ENCODE data around the gene ARAP1.

ARAP1 gene

DNA sequence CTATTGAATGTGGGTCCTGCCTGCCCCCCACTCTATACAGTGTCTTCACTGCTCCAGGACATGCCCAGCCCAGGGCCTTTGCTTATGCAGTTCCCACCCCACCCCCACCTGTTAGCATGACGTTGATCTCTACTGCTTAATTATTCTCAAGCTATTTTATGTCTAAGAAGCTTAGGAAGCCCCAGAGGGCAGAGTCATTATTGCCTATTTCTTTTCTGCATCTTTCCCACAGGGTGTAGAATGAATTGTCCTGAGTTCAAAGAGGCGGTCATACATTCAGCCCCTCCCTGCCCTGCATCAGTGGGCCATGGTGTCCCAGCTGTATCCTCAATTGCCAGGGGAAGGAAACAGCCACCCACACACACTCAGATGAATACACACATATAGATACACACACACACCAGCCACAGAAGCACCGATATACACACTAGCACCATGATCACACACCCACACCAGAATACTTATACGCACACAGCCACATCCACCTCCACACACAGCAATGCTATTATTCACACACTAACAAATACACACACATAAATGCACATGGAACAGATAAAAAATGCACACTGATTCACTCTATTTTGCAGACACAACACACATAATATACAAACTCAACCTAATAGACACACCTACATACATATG is 79.5 kb downstream of the ARAP1 start:
- H3K4me3 Mint-ChIP-seq = no peak overlapping the region
- no peak overlapping the region for H3K27ac Mint-ChIP-seq
- CTCF ChIA-PET = interaction anchor here (2.2 to 2.7 kb wide), 2 partner anchors 10 to 12 kb away, joined by 8 to 9 read pairs; no protein-coding TSS in a partner anchor
- H3K27me3 Mint-ChIP-seq = peaks cover 92% of the 10 kb centered on the region
- no peak for DNase-seq
- no peaks in the 10 kb centered on the region for H3K36me3 Mint-ChIP-seq
- H3K4me1 Mint-ChIP-seq = peaks cover 5% of the 10 kb centered on the region
- H3K9me3 Mint-ChIP-seq = no peaks in the 10 kb centered on the region

DNA sequence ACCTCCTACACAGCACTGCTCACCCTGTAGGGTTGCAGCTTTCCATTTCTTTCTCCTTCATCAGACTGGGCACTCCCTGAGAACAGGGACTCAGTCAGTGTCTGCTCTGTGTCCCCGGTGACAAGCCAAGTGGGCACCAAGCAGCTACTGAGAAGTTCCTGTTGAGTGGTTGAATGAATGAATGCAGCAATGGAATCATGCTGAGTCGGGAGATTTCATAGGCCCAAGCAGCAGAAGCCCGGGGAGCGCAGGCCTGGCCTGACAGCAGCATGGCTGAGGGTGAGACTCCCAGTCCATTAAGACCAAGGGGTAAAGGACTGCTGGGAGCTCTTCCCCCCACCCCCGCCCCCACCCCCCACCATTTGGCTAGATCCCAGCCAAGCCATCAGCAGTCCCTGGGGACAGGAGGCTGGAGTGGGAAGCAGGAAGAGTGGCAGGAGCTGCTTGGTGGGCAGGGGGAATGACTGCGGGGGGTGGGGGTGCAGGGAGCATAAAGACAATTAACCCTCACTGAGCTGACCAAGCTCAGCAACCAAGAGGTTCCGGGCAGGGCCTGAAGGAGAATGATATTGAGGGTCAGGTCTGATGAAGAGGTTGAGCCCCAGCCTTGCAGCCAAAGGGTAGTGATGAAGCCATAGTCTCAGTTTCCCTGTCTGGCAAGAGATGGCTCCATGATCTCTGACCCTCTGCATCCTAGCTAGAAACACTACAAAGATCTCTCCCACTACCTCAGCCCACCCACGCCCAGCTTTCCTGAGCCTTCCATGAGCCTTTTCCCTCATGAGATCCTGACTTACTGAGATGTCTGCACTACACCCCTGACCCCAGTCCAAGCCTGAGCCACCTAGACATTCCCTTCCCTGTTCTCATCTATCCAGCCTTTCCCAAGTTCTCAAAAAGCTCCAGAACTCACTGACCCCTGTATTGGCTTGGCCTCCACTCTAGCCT is 80.8 kb downstream of the ARAP1 start:
- Mint-ChIP-seq H3K36me3 (no peaks in the 10 kb centered on the region), H3K4me1 (peaks cover 3% of the 10 kb centered on the region), H3K27ac (no peak overlapping the region), H3K4me3 (no peak overlapping the region), H3K9me3 (peaks cover 7% of the 10 kb centered on the region), H3K27me3 (peaks cover 87% of the 10 kb centered on the region)
- DNase-seq = no peak
- CTCF ChIA-PET = interaction anchor here (1.4 to 2.7 kb wide), 3 partner anchors 11 to 81 kb away, joined by 3 to 9 read pairs (median 8); no protein-coding TSS in a partner anchor

DNA sequence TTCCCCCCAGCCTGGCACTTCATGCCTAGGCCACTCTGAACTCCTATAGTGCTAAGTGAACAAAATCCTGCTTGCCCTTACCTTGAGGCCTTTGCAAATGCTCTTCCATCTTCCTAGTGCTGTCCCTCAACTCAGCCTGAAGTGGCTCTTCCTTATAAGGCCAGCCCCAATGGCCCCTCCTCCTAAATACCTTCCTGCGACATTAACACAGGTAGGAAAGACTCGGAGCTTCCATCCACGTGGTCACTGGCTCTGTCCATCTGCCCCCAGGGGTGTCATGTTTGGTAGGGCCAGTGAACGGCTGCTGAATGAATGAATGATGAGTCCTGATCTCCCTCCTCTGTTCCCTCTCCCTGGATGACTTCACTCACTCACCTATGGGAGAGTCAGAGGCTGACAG is 82.2 kb downstream of the ARAP1 start:
- Mint-ChIP-seq H3K9me3 (peaks cover 7% of the 10 kb centered on the region), H3K4me3 (no peak overlapping the region), H3K27me3 (peaks cover 87% of the 10 kb centered on the region), H3K27ac (no peak overlapping the region), H3K4me1 (peaks cover 3% of the 10 kb centered on the region), H3K36me3 (no peaks in the 10 kb centered on the region)
- no peak for DNase-seq
- CTCF ChIA-PET = interaction anchor here (2.0 to 3.1 kb wide), 3 partner anchors 14 to 83 kb away, joined by 5 to 8 read pairs (median 6); no protein-coding TSS in a partner anchor

DNA sequence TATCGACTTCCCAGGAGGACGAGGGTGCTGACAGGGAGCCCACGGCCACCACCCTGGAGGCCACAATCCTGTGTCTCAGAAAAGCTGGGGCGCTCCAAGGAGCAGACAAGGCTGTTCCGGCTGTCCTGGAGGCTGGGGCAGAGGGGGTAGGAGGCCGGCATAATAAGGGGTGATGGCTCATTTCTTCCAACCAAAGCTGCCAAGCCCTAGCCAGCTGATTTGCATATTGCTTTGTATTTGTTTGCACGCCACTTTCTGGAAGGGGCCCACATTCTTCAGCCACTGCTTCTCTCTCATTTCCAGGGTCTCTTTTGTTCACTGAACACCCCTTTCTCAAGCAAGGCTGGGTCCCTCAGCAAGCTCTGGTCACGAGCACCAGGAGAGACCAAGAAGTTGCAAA is 82.7 kb downstream of the ARAP1 start:
- H3K36me3 Mint-ChIP-seq = no peaks in the 10 kb centered on the region
- no peak for DNase-seq
- peaks cover 7% of the 10 kb centered on the region for H3K9me3 Mint-ChIP-seq
- CTCF ChIA-PET = interaction anchor here (2.0 to 3.1 kb wide), 3 partner anchors 15 to 83 kb away, joined by 5 to 8 read pairs (median 6); no protein-coding TSS in a partner anchor
- H3K27ac Mint-ChIP-seq = no peak overlapping the region
- H3K4me3 Mint-ChIP-seq = no peak overlapping the region
- peaks cover 3% of the 10 kb centered on the region for H3K4me1 Mint-ChIP-seq
- H3K27me3 Mint-ChIP-seq = peaks cover 87% of the 10 kb centered on the region

DNA sequence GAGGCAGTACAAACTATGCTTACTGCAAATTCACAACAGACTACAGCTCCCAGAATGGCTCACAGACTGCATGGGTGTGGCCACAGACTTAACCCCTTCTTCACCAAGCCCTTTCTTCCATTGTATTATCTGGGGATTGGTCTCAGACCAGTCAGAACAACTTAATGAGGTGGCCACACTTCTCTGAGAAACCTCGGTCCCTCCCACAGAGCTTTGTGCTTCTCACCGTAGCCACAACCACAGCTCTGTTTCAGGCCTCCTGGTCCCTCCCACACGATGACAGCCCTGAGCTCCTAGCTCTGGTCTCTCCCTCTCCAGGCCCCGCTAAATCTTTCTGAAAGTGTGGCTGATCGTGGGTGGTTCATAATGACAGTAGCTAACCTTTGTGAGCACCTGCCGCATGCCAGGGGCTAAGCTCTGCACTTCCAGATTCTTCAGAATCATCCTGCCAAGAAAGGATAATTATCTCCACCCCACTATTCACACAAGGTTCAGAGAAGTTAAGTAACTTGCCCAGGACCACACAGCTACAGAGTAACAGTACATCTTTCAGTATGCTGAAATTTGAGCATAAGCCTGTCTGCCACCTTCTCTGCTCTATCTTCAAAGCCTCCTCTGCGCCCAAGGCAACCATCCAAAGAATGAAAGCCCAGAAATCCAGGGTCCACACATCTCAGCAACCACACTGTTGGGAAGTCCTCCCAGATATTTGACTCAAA is 83.4 kb downstream of the ARAP1 start:
- Mint-ChIP-seq H3K27ac (no peak overlapping the region), H3K27me3 (peaks cover 80% of the 10 kb centered on the region), H3K9me3 (peaks cover 7% of the 10 kb centered on the region), H3K4me1 (peaks cover 3% of the 10 kb centered on the region), H3K4me3 (no peak overlapping the region), H3K36me3 (no peaks in the 10 kb centered on the region)
- peak; percentile 48 for DNase-seq
- CTCF ChIA-PET = interaction anchor here (0.6 to 3.1 kb wide), 4 partner anchors 15 to 592 kb away, joined by 3 to 8 read pairs (median 6); no protein-coding TSS in a partner anchor

DNA sequence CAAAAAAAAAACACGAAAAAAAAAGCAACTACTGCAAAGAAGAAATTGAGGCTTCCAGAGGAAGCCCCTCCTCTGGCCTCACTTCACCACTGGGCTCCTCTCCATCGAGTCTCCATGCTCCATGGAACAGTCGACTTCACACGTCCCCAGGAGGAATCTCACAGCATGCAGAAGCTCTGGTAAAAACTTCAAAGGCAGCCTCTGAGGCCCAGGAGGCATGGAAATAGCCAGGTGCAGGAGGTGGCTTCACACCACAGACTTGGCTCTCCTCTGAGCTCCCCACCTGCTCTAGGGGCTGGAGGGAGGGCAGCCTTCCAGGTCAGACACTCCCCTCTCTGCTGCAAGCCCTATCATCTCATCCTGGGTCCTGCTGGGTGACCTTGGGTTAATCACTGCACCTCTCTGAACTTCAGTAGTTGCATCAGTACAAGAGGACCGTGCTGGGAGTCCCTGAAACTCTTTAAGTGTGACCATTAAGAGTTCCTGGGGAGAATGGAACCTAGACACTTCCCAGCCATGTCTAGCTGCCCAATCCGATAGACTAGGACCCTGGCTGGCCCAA is 86.2 kb downstream of the ARAP1 start:
- no peaks in the 10 kb centered on the region for H3K36me3 Mint-ChIP-seq
- H3K27me3 Mint-ChIP-seq = peaks cover 57% of the 10 kb centered on the region
- H3K4me3 Mint-ChIP-seq = no peak overlapping the region
- CTCF ChIA-PET = no interaction called here
- no peak for DNase-seq
- peaks cover 7% of the 10 kb centered on the region for H3K9me3 Mint-ChIP-seq
- peaks cover 3% of the 10 kb centered on the region for H3K4me1 Mint-ChIP-seq
- H3K27ac Mint-ChIP-seq = no peak overlapping the region

DNA sequence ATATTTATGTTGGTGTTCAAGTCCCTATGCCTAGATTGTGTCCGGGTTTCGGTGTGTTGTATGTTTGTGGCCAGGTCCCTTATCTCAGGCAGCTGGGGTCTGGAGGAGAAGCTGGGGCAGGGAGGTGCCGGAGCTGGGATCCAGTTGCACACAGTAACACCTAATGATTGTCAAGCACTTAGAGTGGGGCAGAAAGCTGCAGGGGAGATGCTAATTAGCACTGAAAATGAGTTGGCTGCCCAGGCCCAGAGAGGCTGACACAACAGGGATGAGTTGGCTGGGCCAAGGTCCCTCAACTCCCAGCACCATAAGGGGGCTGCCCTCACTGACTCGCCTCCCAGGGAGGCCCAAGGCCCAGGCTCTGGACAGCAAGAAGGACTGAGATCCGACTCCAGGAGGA is 90.2 kb downstream of the ARAP1 start:
- Mint-ChIP-seq H3K27ac (no peak overlapping the region), H3K36me3 (no peaks in the 10 kb centered on the region), H3K4me3 (no peak overlapping the region), H3K9me3 (peaks cover 1% of the 10 kb centered on the region), H3K4me1 (no peaks in the 10 kb centered on the region), H3K27me3 (peaks cover 50% of the 10 kb centered on the region)
- CTCF ChIA-PET = no interaction called here
- DNase-seq = no peak

DNA sequence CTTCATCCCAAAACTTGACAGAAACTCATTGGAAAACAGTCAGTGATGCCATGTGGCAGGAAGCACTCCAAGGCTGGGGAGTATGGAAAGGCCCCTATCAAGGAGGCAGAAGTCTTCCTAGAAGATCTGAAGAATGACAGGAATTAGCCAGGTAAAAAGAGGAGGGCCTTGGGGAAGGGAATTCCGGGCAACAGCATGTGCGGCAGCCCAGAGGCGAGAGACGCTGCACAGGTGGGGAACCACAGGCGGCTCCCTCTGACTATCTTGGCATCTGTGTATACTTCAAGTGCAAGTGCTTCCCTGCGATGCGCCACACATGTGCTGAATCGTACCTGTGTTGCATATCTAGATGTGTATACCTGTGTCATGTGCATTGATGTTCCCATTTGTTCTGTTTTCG is 90.7 kb downstream of the ARAP1 start:
- peaks cover 54% of the 10 kb centered on the region for H3K27me3 Mint-ChIP-seq

DNA sequence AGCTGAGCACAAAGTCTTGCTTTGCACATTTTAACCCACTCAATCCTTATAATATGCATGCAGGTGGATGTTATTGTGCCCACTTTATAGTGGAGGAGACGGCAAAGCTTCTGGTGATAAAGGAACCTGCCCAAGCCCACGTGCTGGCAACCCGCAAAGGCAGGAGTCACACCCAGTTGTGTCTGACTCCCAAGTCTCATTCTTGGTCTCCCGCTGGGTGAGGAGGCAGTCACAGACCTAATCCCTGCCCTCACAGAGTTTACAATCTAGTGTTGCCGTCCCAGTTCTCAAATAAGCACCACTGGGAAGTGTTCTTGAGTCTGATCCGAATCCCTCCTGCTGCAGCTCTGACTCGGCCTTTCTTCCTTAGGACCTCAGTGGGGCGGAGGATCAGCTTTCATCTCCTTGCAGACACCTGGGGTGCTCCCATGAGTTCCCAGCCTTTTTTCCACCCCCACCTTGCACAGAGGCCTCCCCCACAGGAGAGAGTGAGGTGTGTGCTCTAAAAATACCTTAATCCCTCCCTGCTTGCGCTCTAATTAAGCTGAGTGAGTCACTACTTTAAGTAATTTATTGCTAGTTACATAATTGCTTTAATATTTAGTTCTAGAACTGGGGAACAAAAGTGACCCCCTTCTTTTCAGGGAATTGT is 93.1 kb downstream of the ARAP1 start:
- H3K9me3 Mint-ChIP-seq = no peaks in the 10 kb centered on the region
- no peak for DNase-seq
- CTCF ChIA-PET = no interaction called here
- H3K36me3 Mint-ChIP-seq = no peaks in the 10 kb centered on the region
- no peak overlapping the region for H3K4me3 Mint-ChIP-seq
- no peaks in the 10 kb centered on the region for H3K4me1 Mint-ChIP-seq
- H3K27ac Mint-ChIP-seq = no peak overlapping the region
- H3K27me3 Mint-ChIP-seq = peaks cover 36% of the 10 kb centered on the region

More for the DNA sequence above, 90.7 kb downstream of the ARAP1 start:
- H3K36me3 Mint-ChIP-seq = no peaks in the 10 kb centered on the region
- CTCF ChIA-PET = no interaction called here
- H3K27ac Mint-ChIP-seq = no peak overlapping the region
- no peaks in the 10 kb centered on the region for H3K4me1 Mint-ChIP-seq
- H3K9me3 Mint-ChIP-seq = no peaks in the 10 kb centered on the region
- DNase-seq = no peak
- no peak overlapping the region for H3K4me3 Mint-ChIP-seq

DNA sequence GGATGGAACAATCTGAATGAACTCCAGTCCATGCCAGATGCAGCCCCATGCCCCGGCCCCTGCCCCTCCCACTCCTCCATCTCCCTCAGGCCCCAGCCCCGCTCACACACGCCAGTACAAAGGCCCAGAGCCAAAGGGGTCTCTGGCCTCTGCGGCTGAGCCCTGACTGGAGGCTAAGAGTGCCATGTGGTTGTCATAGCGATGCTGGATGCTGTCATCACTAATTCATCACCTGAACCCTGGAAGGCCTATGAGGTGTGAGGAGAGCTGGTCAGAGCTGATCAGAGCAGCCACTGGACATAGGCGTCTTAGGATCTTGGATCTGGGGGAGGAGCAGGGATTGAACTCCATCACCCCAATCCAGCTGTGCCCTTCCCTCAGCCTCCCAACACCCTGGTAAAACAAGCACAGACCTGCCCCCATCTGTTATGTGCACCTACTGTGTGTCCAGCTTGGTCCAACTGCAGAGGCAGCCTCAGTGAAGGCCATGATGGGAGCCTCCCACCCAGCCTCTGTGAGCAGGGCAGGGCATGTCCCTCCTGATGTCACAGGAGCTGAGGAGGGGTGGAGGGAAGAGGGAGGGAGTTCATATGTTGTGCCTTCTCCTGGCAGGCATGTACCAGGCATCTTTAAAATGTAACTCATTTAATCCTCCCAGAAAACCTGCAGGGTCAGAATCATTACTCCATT is 94.7 kb downstream of the ARAP1 start:
- Mint-ChIP-seq H3K36me3 (no peaks in the 10 kb centered on the region), H3K4me3 (no peak overlapping the region), H3K27ac (no peak overlapping the region), H3K27me3 (peaks cover 40% of the 10 kb centered on the region), H3K4me1 (no peaks in the 10 kb centered on the region), H3K9me3 (no peaks in the 10 kb centered on the region)
- DNase-seq = no peak
- CTCF ChIA-PET = interaction anchor here (0.6 kb wide), 1 partner anchor 483 kb away, joined by 3 read pairs; no protein-coding TSS in a partner anchor

DNA sequence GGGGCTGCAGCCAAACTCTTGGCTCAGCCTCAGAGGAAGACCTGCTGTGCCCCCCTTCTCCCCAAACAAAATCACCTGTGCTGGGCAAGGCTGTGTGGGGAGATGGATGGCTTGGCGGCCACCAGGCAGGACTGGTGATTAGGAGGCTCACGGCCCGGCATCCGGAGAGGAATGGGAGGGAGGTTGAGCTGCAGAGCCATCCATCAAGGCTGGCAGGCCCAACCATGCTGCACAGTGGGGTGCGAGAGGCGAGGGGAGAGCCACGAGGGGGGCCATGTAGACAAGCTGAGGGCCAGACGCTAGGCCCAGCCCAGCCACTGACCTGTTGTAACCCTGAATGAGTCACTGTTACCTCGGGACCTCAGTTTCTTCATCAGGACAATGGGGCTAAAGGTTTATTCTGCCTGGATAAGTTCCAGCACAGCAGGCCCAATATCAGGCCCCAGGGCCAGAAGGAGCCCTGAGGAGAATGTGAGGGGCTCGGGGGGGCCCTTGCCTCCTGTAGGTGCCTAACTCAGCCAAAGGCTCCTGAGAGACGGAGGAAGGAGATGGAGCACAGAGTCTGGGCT is 96.2 kb downstream of the ARAP1 start:
- no peaks in the 10 kb centered on the region for H3K4me1 Mint-ChIP-seq
- no peak overlapping the region for H3K27ac Mint-ChIP-seq
- H3K36me3 Mint-ChIP-seq = no peaks in the 10 kb centered on the region
- DNase-seq = no peak
- H3K4me3 Mint-ChIP-seq = no peak overlapping the region
- H3K9me3 Mint-ChIP-seq = no peaks in the 10 kb centered on the region
- peaks cover 35% of the 10 kb centered on the region for H3K27me3 Mint-ChIP-seq
- CTCF ChIA-PET = interaction anchor here (1.3 kb wide), 1 partner anchor 68 kb away, joined by 3 read pairs; no protein-coding TSS in a partner anchor

DNA sequence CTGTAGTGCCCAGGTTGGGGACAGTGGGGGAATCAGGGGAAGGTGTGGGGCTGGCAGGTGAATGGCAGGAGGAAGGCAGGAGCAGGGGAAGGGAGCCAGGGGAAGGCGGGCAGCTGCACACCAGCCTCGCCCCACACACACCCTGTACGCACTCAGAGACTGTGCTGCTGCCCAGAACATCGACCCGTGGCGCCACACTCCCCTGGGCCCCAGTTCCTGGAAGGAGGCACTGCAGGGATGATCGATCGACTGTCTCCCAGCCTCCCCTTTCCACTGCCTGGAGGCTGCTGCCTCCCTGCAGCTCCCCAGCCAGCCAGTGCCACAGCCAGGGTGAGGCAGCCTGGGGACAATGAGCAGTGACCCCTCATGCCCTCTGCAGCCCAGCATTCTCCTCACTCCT is 97.2 kb downstream of the ARAP1 start:
- Mint-ChIP-seq H3K4me3 (no peak overlapping the region), H3K27ac (no peak overlapping the region), H3K4me1 (no peaks in the 10 kb centered on the region), H3K9me3 (no peaks in the 10 kb centered on the region), H3K36me3 (no peaks in the 10 kb centered on the region), H3K27me3 (peaks cover 30% of the 10 kb centered on the region)
- CTCF ChIA-PET = interaction anchor here (0.8 kb wide), 1 partner anchor 11 kb away, joined by 3 read pairs; no protein-coding TSS in a partner anchor
- no peak for DNase-seq

Data from activated naive CD4-positive, alpha-beta T cell treated with anti-CD3 and anti-CD28 coated beads, Interleukin-2, amount 10 ng/mL, durations not matched to agents 7 days and 5 days (primary cell).